PC-3 (cell line): ENCODE data around the gene FLNA. TPM values are rescaled to one million over a fixed set of nuclear protein-coding genes. Genes with fewer than 3 reads are reported as not detected.

Source experiments
- ATAC-seq: fragments of 200-7000 bp; cut with Tn5 transposase; 2 replicates; pipeline ENCODE4 v1.9.1; 2020; ENCODE audit warnings: mild to moderate bottlenecking, moderate library complexity
- BruUV-seq: library from RNA; stranded (reverse); fragments of 400-500 nt; replicated peaks from 2 replicates; lab custom pipeline; 2021; lab: Mats Ljungman, UMichigan
- CTCF ChIA-PET: fragments of 300-600 bp; sonication (Branson Sonifier 250); formaldehyde crosslinking; loops from one replicate; lab custom pipeline; 2022; ENCODE audit warnings: antibody characterized with exemption; lab: Charles Lee
- POLR2A ChIA-PET: fragments of 300-600 bp; sonication (Branson Sonifier 250); formaldehyde crosslinking; loops from one replicate; lab custom pipeline; 2022; ENCODE audit warnings: antibody characterized with exemption; ENCODE audit not compliant: unreplicated experiment; lab: Charles Lee
- DNase-seq: peaks from one replicate; pipeline ENCODE4 v3.0.0-alpha.2; 2015
- H2AFZ ChIP-seq: fragments of 300-600 bp; sonication (generic); 2 replicates; pipeline ENCODE4 v1.6.0; 2016; ENCODE audit warnings: antibody characterized with exemption, low read length
- H3F3A ChIP-seq: fragments of 300-600 bp; sonication (generic); one replicate; pipeline ENCODE4 v1.6.0; 2017; ENCODE audit warnings: antibody characterized with exemption, low read length, control low read depth, mild to moderate bottlenecking; ENCODE audit not compliant: unreplicated experiment
- H3K27ac ChIP-seq: fragments of 300-600 bp; sonication (generic); 2 replicates; pipeline ENCODE4 v1.5.1; 2016; ENCODE audit warnings: mild to moderate bottlenecking, low read length
- H3K27me3 ChIP-seq: fragments of 300-600 bp; sonication (generic); 2 replicates; pipeline ENCODE4 v1.6.1; 2016; ENCODE audit warnings: low read length, mixed read lengths
- H3K36me3 ChIP-seq: fragments of 300-600 bp; sonication (generic); 2 replicates; pipeline ENCODE4 v1.6.1; 2016; ENCODE audit warnings: low read depth, mixed run types, low read length, mixed read lengths
- H3K4me1 ChIP-seq: fragments of 300-600 bp; sonication (generic); 2 replicates; pipeline ENCODE4 v1.5.1; 2016; ENCODE audit warnings: low read length; ENCODE audit not compliant: insufficient read depth
- H3K4me2 ChIP-seq: fragments of 300-600 bp; sonication (generic); 2 replicates; pipeline ENCODE4 v1.6.0; 2016; ENCODE audit warnings: low read length
- H3K4me3 ChIP-seq: fragments of 300-600 bp; sonication (generic); 2 replicates; pipeline ENCODE4 v1.5.1; 2016; ENCODE audit warnings: mild to moderate bottlenecking, low read length, mixed read lengths
- H3K79me2 ChIP-seq: fragments of 300-600 bp; sonication (generic); 2 replicates; pipeline ENCODE4 v1.6.1; 2017; ENCODE audit warnings: low read length, mixed read lengths
- H3K9ac ChIP-seq: fragments of 300-600 bp; sonication (generic); 2 replicates; pipeline ENCODE4 v1.6.0; 2016; ENCODE audit warnings: mild to moderate bottlenecking, low read length
- H3K9me2 ChIP-seq: fragments of 300-600 bp; sonication (generic); replicated peaks from 2 replicates; pipeline ENCODE4 v1.6.1; 2016; ENCODE audit warnings: mixed run types, low read length, mixed read lengths
- H3K9me3 ChIP-seq: fragments of 300-600 bp; sonication (generic); 2 replicates; pipeline ENCODE4 v1.6.1; 2016; ENCODE audit warnings: low read length, mixed read lengths
- H4K20me1 ChIP-seq: fragments of 300-600 bp; sonication (generic); 2 replicates; pipeline ENCODE4 v1.6.1; 2016; ENCODE audit warnings: low read length, mixed read lengths
- EZH2 ChIP-seq: fragments of 300-600 bp; sonication (generic); IDR thresholded peaks from one replicate; pipeline ENCODE4 v1.6.1; 2017; ENCODE audit warnings: antibody characterized with exemption, mild to moderate bottlenecking, low read length; ENCODE audit not compliant: unreplicated experiment
- EZH2phosphoT487 ChIP-seq: fragments of 300-600 bp; sonication (generic); IDR thresholded peaks from 2 replicates; pipeline ENCODE4 v1.6.1; 2018; ENCODE audit warnings: mild to moderate bottlenecking, antibody characterized with exemption, low read length, borderline replicate concordance
- intact Hi-C: fragments of 100-400 bp; cut with micrococcal nuclease; formaldehyde crosslinking; loops from 2 replicates; pipeline ENCODE4 v1.9.0; 2023
- total RNA-seq: library from RNA; depleted of rRNA; stranded (reverse); fragments of >200 nt; gene quantifications from 2 replicates; pipeline ENCODE4 v1.2.3, GENCODE V29; 2014
- TF ChIP-seq, protein P1 (sequence below): fragments of 300-600 bp; sonication (generic); conservative IDR thresholded peaks from 2 replicates; pipeline ENCODE4 v1.5.1; 2017; ENCODE audit warnings: antibody characterized with exemption, low read depth, mild to moderate bottlenecking, low read length

FLNA gene
- total RNA-seq, 1 experiment from 2014 or later: 2,058 TPM

DNA sequence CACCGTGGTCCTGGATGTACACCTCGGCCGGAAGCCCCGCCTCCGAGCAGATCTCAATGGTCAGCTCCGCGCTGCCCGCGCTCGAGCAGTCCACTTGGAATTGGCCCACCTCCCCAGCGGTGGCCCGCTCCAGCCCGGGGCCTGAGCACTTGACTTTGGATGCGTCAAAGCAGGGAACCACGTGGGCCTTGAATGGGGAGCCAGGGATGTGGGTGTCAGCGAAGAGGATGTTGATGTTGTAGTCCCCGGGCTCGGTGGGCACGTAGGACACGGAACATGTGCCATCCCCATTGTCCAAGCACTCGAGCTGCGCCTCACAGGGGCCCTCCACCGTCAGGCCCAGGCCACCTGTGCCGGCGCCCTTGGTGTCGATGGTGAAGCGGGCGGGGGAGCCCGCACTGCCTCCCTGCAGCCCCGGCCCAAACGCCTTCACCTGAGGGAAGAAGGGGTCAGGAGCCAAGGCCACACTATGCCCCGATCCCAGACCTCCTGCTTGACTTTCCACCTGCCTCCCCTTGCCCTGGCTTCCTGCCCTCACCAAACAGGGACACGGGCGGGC, 14.2 kb downstream of the FLNA start:
- H3K4me1 ChIP-seq: no peaks in the 10 kb centered on the region
- H3K4me3 ChIP-seq: no peak overlapping the region
- H3K27ac ChIP-seq: no peak overlapping the region
- no peak for TF ChIP-seq EZH2
- no peak overlapping the region for H3K9ac ChIP-seq
- H2AFZ ChIP-seq: no peak overlapping the region
- POLR2A ChIA-PET: no interaction called here
- no peaks in the 10 kb centered on the region for H3K9me2 ChIP-seq
- intact Hi-C loops: no loop called here
- no peak overlapping the region for H3K4me2 ChIP-seq
- H3K79me2 ChIP-seq: peaks cover 35% of the 10 kb centered on the region
- H3K9me3 ChIP-seq: no peaks in the 10 kb centered on the region
- peaks cover 77% of the 10 kb centered on the region for H3K36me3 ChIP-seq
- DNase-seq (no peak), ATAC-seq (no peak)
- peaks cover 35% of the 10 kb centered on the region for H4K20me1 ChIP-seq
- CTCF ChIA-PET: no interaction called here
- no TSS peak for BruUV-seq
- H3F3A ChIP-seq: no peaks in the 10 kb centered on the region
- no peaks in the 10 kb centered on the region for H3K27me3 ChIP-seq

DNA sequence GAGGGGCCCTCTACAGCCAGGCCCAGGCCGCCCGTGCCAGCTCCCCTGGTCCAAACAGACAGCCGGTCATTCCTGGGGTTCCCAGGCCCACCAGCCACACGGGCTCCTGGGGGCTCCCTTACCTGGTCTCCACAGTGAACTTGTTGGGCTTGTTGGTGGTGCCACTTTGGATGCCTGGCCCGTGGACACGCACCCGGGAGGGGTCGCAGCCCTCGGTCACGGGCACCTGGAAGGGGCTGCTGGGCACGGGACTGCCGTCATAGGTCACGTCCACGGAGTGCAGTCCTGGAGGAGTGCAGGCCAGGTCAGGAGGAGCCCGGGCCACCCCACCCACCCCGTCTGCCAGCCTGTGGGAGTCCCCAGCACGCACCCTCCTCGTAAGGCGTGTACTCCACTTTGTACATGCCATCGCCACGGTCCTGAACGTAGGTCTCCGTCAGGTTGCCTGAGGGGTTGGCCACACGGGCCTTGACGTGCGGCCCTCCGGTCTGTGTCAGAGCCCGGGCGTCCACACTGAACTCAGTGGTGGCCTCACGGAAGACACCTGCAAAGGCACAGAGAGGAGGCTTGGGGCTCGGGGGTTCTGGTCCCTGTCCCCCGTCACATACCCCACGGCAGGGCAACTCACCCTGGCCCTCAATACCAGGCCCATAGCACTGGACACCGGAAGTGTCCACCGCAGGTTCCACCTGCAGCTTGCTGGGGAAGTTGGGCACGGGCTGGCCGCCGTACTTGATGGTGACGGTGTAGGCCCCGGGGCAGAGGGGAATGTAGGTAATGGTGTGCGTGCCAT, 14.9 kb downstream of the FLNA start:
- POLR2A ChIA-PET: no interaction called here
- peaks cover 80% of the 10 kb centered on the region for H3K36me3 ChIP-seq
- ATAC-seq: no peak

DNA sequence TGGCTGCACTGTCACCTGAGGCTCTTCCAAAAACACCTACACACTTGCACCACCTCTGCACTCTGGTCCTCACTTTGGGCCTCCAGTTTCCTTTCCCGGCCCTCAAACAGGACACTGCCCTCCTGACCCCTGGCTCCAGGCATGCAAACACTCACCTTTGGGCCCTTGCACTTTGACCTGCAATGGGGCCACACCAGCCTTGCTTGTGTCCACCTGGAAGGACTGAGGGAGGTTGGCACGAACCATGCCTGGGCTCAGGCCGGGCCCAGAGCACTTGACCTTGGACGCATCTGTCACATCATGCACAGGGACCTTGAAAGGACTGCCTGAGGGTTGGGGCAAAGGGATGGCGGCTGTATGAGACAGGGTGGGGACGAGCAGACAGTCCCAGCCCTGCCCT, 15.6 kb downstream of the FLNA start:
- ChIA-PET POLR2A (no interaction called here), CTCF (no interaction called here)
- Histone ChIP-seq H2AFZ (no peak overlapping the region), H3K4me1 (no peaks in the 10 kb centered on the region), H3K9me2 (no peaks in the 10 kb centered on the region), H3K4me2 (no peak overlapping the region), H3K79me2 (peaks cover 25% of the 10 kb centered on the region), H3K36me3 (peaks cover 75% of the 10 kb centered on the region), H3K9ac (no peak overlapping the region), H3K9me3 (no peaks in the 10 kb centered on the region), H3K27ac (no peak overlapping the region), H3F3A (no peaks in the 10 kb centered on the region), H4K20me1 (peaks cover 34% of the 10 kb centered on the region), H3K27me3 (no peaks in the 10 kb centered on the region), H3K4me3 (no peak overlapping the region)
- intact Hi-C loops: no loop called here
- BruUV-seq: no TSS peak
- TF ChIP-seq, protein P1, sequence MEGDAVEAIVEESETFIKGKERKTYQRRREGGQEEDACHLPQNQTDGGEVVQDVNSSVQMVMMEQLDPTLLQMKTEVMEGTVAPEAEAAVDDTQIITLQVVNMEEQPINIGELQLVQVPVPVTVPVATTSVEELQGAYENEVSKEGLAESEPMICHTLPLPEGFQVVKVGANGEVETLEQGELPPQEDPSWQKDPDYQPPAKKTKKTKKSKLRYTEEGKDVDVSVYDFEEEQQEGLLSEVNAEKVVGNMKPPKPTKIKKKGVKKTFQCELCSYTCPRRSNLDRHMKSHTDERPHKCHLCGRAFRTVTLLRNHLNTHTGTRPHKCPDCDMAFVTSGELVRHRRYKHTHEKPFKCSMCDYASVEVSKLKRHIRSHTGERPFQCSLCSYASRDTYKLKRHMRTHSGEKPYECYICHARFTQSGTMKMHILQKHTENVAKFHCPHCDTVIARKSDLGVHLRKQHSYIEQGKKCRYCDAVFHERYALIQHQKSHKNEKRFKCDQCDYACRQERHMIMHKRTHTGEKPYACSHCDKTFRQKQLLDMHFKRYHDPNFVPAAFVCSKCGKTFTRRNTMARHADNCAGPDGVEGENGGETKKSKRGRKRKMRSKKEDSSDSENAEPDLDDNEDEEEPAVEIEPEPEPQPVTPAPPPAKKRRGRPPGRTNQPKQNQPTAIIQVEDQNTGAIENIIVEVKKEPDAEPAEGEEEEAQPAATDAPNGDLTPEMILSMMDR: no peak
- no peak for TF ChIP-seq EZH2phosphoT487
- no peak for TF ChIP-seq EZH2
- ATAC-seq (no peak), DNase-seq (no peak)

More for the DNA sequence above, 14.9 kb downstream of the FLNA start:
- Histone ChIP-seq H3K9ac (no peak overlapping the region), H3K4me1 (no peaks in the 10 kb centered on the region), H4K20me1 (peaks cover 39% of the 10 kb centered on the region), H3K4me3 (no peak overlapping the region), H3K4me2 (no peak overlapping the region), H3K27ac (no peak overlapping the region), H3K9me3 (no peaks in the 10 kb centered on the region), H3K79me2 (peaks cover 28% of the 10 kb centered on the region), H3K9me2 (no peaks in the 10 kb centered on the region), H2AFZ (no peak overlapping the region), H3F3A (no peaks in the 10 kb centered on the region), H3K27me3 (no peaks in the 10 kb centered on the region)
- no peak for DNase-seq
- TF ChIP-seq EZH2phosphoT487 (no peak), EZH2 (no peak)
- TF ChIP-seq, protein P1: no peak
- CTCF ChIA-PET: no interaction called here
- intact Hi-C loops: no loop called here
- BruUV-seq: TSS peak; percentile 30
